Peyer's patch (tissue), 4 donors: ENCODE measurements around the gene BTLA. TPM values are rescaled to one million over a fixed set of nuclear protein-coding genes. Genes with fewer than 3 reads are reported as not detected.

ENCODE experiments used
- DNase-seq, 3 donors: peaks; one replicate each; pipeline ENCODE4 v3.0.0-alpha.2; 2017 to 2019
- H3K27ac ChIP-seq, 4 donors: fragments of 200-600 bp; sonication (generic); one replicate each; pipeline ENCODE4 v1.5.1; 2016 to 2019
- H3K27me3 ChIP-seq, 2 donors: fragments of 200-600 bp; sonication (generic); one replicate each; pipeline ENCODE4 v1.5.1; 2019
- H3K36me3 ChIP-seq, 3 donors: fragments of 200-600 bp; sonication (generic); one replicate each; pipeline ENCODE4 v1.5.1; 2016 to 2019
- H3K4me1 ChIP-seq, 4 donors: fragments of 200-600 bp; sonication (generic); one replicate each; pipeline ENCODE4 v1.5.1; 2016 to 2019
- H3K4me3 ChIP-seq, 4 donors: fragments of 200-600 bp; sonication (generic); 1 replicate in 3 of 4; 2 replicates in 1 of 4; pipeline ENCODE4 v1.5.1; 2016 to 2019; ENCODE audit warnings: mild to moderate bottlenecking in 1 of 4
- H3K9me3 ChIP-seq, 4 donors: fragments of 200-600 bp; sonication (generic); one replicate each; pipeline ENCODE4 v1.5.1; 2016 to 2019; ENCODE audit warnings: mild to moderate bottlenecking in 1 of 4
- POLR2A ChIP-seq, 2 donors: fragments of 450-650 bp; IDR thresholded peaks; one replicate each; pipeline ENCODE4 v1.5.1; 2017; ENCODE audit warnings: antibody characterized with exemption in 2 of 2, mild to moderate bottlenecking in 2 of 2, moderate library complexity in 2 of 2
- total RNA-seq, 4 donors: library from RNA; depleted of rRNA; stranded (reverse); fragments of >200 nt; gene quantifications; one replicate each; pipeline ENCODE4 v1.1.0, GENCODE V29; 2016
- TF ChIP-seq, protein P1 (sequence below), 6 experiments: fragments of 450-650 bp in 4 of 6; fragments of 200-600 bp in 2 of 6; sonication (generic) in 1 of 6; IDR thresholded peaks; one replicate each; pipeline ENCODE4 v1.5.1; 2017 to 2019; ENCODE audit warnings: antibody characterized with exemption in 6 of 6, mild to moderate bottlenecking in 3 of 6, moderate library complexity in 1 of 6

BTLA gene
- total RNA-seq, 4 donors from 2014 or later: 1.2 to 27.2 (median 1.8) TPM; not detected in 1

DNA sequence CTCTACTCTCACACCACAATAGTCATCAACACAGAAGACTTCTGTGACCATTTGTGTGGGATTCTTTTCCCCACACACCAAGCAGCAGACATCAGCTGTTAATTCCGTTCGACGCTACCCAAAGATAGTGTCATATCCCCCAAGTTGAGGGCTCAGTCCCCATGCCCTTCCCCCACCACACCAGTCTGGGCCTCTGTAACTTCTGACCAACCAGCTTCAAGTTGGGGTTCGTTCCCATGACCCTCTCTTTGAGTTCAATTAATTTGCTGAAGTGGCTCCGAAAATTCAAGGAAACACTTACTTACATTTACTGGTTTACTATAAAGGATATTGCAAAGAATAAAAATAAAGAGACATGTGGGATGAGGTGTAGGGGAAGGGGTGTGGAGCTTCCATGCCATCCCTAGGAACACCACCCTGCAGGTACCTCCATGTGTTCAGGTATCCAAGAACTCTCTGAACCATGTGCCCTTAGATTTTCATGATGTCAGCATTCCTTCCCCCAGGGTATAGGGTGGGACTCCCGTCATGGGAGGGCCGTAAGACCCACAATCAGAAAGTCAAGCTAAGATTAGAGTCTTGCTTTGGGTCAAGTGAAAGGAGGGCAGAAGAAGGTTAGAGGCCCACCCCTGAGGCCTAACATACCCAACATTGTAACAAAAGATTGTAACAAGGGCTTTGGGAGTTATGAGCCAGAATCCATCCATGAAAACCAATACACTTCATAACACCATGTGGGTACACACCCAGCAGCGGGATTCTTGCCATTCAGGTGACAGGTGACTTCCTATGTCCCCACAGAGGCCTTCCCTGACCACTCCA, 82.7 kb downstream of the BTLA start:
- Histone ChIP-seq H3K27me3 (no peaks in the 10 kb centered on the region), H3K4me3 (no peak overlapping the region), H3K9me3 (no peaks in the 10 kb centered on the region), H3K4me1 (peaks cover 0 to 6% (median 0%) of the 10 kb centered on the region in 4 donors), H3K27ac (no peak overlapping the region), H3K36me3 (no peaks in the 10 kb centered on the region)
- DNase-seq: no peak
- no peak for TF ChIP-seq POLR2A (IDR thresholded peaks at IDR 0.05)
- TF ChIP-seq, protein P1, sequence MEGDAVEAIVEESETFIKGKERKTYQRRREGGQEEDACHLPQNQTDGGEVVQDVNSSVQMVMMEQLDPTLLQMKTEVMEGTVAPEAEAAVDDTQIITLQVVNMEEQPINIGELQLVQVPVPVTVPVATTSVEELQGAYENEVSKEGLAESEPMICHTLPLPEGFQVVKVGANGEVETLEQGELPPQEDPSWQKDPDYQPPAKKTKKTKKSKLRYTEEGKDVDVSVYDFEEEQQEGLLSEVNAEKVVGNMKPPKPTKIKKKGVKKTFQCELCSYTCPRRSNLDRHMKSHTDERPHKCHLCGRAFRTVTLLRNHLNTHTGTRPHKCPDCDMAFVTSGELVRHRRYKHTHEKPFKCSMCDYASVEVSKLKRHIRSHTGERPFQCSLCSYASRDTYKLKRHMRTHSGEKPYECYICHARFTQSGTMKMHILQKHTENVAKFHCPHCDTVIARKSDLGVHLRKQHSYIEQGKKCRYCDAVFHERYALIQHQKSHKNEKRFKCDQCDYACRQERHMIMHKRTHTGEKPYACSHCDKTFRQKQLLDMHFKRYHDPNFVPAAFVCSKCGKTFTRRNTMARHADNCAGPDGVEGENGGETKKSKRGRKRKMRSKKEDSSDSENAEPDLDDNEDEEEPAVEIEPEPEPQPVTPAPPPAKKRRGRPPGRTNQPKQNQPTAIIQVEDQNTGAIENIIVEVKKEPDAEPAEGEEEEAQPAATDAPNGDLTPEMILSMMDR (IDR thresholded peaks at IDR 0.05): no peak

GRCh38 chr3:112415390-112415789, 83.9 kb downstream of the BTLA start:
- no peaks in the 10 kb centered on the region for H3K9me3 ChIP-seq
- DNase-seq: no peak
- TF ChIP-seq, protein P1 (IDR thresholded peaks at IDR 0.05): no peak
- TF ChIP-seq POLR2A (IDR thresholded peaks at IDR 0.05): no peak
- H3K27ac ChIP-seq: no peak overlapping the region
- no peaks in the 10 kb centered on the region for H3K36me3 ChIP-seq
- H3K4me1 ChIP-seq: peaks cover 0 to 6% (median 0%) of the 10 kb centered on the region in 4 donors
- no peaks in the 10 kb centered on the region for H3K27me3 ChIP-seq
- H3K4me3 ChIP-seq: no peak overlapping the region

Other genes with a start within 250 kb of the BTLA start
- gene SLC9C1, start 205.3 kb downstream of the BTLA start, total RNA-seq: 10 to 100 TPM in 1 of 4 donors, 1 to 10 TPM in 1, under 1 TPM in 1, not detected in 1; 0.67 to 12.4 (median 1.7) TPM
- gene CD200, start 166.3 kb downstream of the BTLA start, total RNA-seq: 10 to 100 TPM in 1 of 4 donors, 1 to 10 TPM in 3; 3.7 to 15.4 (median 7.1) TPM
- gene ATG3, start 62.5 kb upstream of the BTLA start, total RNA-seq: 10 to 100 TPM; 52.0 to 86.3 (median 56.4) TPM
- gene SLC35A5, start 62.6 kb upstream of the BTLA start, total RNA-seq: 10 to 100 TPM in 3 of 4 donors, 1 to 10 TPM in 1; 9.9 to 57.1 (median 31.0) TPM
- 10 to 100 TPM in 2 of 4 donors, 1 to 10 TPM in 2; 2.6 to 26.4 (median 13.0) TPM for gene CCDC80, start 141.7 kb upstream of the BTLA start, total RNA-seq